ENCODE measurements around the gene POU2F3.

- TF ChIP-seq POLR2A (IDR thresholded peaks at IDR 0.05; ENCODE audit: low read length) (no peak), GATA1 (IDR thresholded peaks at IDR 0.05; ENCODE audit: low read depth, low read length) (no peak)
Measured at GRCh38 chr11:120207512-120207911, 32.4 kb upstream of the POU2F3 start.

Data from erythroblast (primary cell).